Neuronal stem cell (in vitro differentiated cells): ENCODE measurements around the gene SMAD6.

Source experiments
- DNase-seq: peaks from one replicate; pipeline ENCODE4 v3.0.0-alpha.2; 2013; ENCODE audit warnings: low spot score
- H2AFZ ChIP-seq: one replicate; pipeline ENCODE4 v1.6.1; 2013; ENCODE audit warnings: mild to moderate bottlenecking, low read length, inconsistent platforms
- H2AK5ac ChIP-seq: 2 replicates; pipeline ENCODE4 v1.6.1; 2013; ENCODE audit warnings: low read depth, mild to moderate bottlenecking, inconsistent platforms, low read length, moderate library complexity, mixed read lengths
- H2BK120ac ChIP-seq: 2 replicates; pipeline ENCODE4 v1.6.1; 2013; ENCODE audit warnings: low read depth, mild to moderate bottlenecking, inconsistent platforms, low read length, moderate library complexity, mixed read lengths
- H2BK12ac ChIP-seq: one replicate; pipeline ENCODE4 v1.6.1; 2013; ENCODE audit warnings: low read length, inconsistent platforms
- H2BK15ac ChIP-seq: 2 replicates; pipeline ENCODE4 v1.6.1; 2013; ENCODE audit warnings: mild to moderate bottlenecking, low read length, inconsistent platforms, mixed read lengths
- H2BK5ac ChIP-seq: one replicate; pipeline ENCODE4 v1.6.1; 2013; ENCODE audit warnings: inconsistent platforms, mild to moderate bottlenecking, low read length, moderate library complexity
- H3K14ac ChIP-seq: one replicate; pipeline ENCODE4 v1.6.1; 2013; ENCODE audit warnings: low read length, inconsistent platforms
- H3K18ac ChIP-seq: 2 replicates; pipeline ENCODE4 v1.6.1; 2013; ENCODE audit warnings: low read length, inconsistent platforms
- H3K23ac ChIP-seq: 2 replicates; pipeline ENCODE4 v1.6.1; 2013; ENCODE audit warnings: low read depth, mild to moderate bottlenecking, mixed read lengths, low read length, inconsistent platforms; ENCODE audit not compliant: poor library complexity
- H3K27ac ChIP-seq: replicated peaks from 3 replicates; pipeline ENCODE4 v1.5.1; 2013; ENCODE audit warnings: low read length, inconsistent platforms
- H3K27me3 ChIP-seq, 3 experiments: 2 replicates each; pipeline ENCODE4 v1.6.1; 2013; ENCODE audit warnings: low read length in 3 of 3, mild to moderate bottlenecking in 2 of 3, inconsistent platforms in 1 of 3, low read depth in 1 of 3, mixed read lengths in 1 of 3, moderate library complexity in 1 of 3; ENCODE audit not compliant: control insufficient read depth in 3 of 3, insufficient read depth in 3 of 3
- H3K36me3 ChIP-seq, 2 donors: replicated peaks in 1 of 2; 2 replicates each; pipeline ENCODE4 v1.6.1; 2013; ENCODE audit warnings: low read length in 2 of 2; ENCODE audit not compliant: control insufficient read depth in 2 of 2, insufficient read depth in 2 of 2
- H3K4ac ChIP-seq: 2 replicates; pipeline ENCODE4 v1.6.1; 2013; ENCODE audit warnings: inconsistent platforms, mild to moderate bottlenecking, low read length, moderate library complexity
- H3K4me1 ChIP-seq, 2 donors: 1 replicate in 1 of 2; 2 replicates in 1 of 2; pipeline ENCODE4 v1.6.1; 2013; ENCODE audit warnings: low read length in 2 of 2, low read depth in 1 of 2; ENCODE audit not compliant: control insufficient read depth in 2 of 2, insufficient read depth in 1 of 2
- H3K4me2 ChIP-seq: one replicate; pipeline ENCODE4 v1.6.1; 2013; ENCODE audit warnings: mild to moderate bottlenecking, low read length, inconsistent platforms; ENCODE audit not compliant: insufficient read depth, poor library complexity, severe bottlenecking
- H3K4me3 ChIP-seq, 2 donors: 2 replicates each; pipeline ENCODE4 v1.5.1; 2013; ENCODE audit warnings: low read length in 2 of 2, mild to moderate bottlenecking in 2 of 2, inconsistent platforms in 1 of 2, moderate library complexity in 1 of 2
- H3K79me1 ChIP-seq: one replicate; pipeline ENCODE4 v1.6.1; 2013; ENCODE audit warnings: low read depth, mild to moderate bottlenecking, inconsistent platforms, low read length, moderate library complexity
- H3K9ac ChIP-seq: one replicate; pipeline ENCODE4 v1.6.1; 2013; ENCODE audit warnings: mild to moderate bottlenecking, low read depth, low read length, inconsistent platforms; ENCODE audit not compliant: poor library complexity
- H3K9me3 ChIP-seq, 2 donors: replicated peaks in 1 of 2; 2 replicates each; pipeline versions ENCODE3 to v1.6.1; 2013; ENCODE audit warnings: low read length in 2 of 2, mild to moderate bottlenecking in 2 of 2, inconsistent platforms in 1 of 2, low read depth in 1 of 2, mixed read lengths in 1 of 2, moderate library complexity in 1 of 2; ENCODE audit not compliant: control insufficient read depth in 2 of 2, insufficient read depth in 1 of 2
- H4K8ac ChIP-seq: one replicate; pipeline ENCODE4 v1.6.1; 2013; ENCODE audit warnings: low read depth, mild to moderate bottlenecking, inconsistent platforms, low read length, moderate library complexity
- H4K91ac ChIP-seq: one replicate; pipeline ENCODE4 v1.6.1; 2013; ENCODE audit warnings: low read length, low read depth, mild to moderate bottlenecking, inconsistent platforms; ENCODE audit not compliant: poor library complexity
- WGBS, 2 donors: extraction: QIAGEN DNeasy Blood & Tissue Kit; methylation state at CpG; one replicate each; pipeline ENCODE4 v1.1.7; 2013; ENCODE audit warnings: missing lambda C conversion rate in 2 of 2, mixed read lengths in 1 of 2; ENCODE audit not compliant: insufficient read length in 2 of 2, insufficient replicate concordance in 1 of 2; ENCODE audit errors: extremely low coverage in 2 of 2; 5-methylcytosine and 5-hydroxymethylcytosine counted together

SMAD6 gene

DNA sequence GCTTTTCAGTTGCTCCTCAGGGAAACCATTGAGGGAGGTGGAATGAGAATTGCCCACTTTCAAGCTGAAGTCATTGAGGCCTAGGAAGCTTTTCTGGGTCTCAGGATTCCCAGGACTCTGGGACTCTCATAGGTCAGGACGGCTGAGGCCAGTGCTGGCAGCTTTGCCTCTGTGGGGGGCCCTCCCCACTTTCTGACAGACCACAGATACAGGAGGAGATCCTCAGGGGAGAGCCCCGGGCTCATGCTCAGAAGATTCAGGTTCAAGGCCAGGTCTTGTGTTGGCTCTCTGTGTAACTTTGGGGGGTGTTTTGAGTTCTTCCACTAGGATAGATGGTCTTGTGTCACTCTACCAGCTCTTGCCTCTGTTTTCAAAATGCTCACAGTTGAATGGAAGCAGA, 50.0 kb downstream of the SMAD6 start:
- Histone ChIP-seq H2BK12ac (no peak overlapping the region), H3K79me1 (no peaks in the 10 kb centered on the region), H3K9me3 (peaks cover 10 to 16% of the 10 kb centered on the region in 2 donors), H3K4ac (no peak overlapping the region), H3K4me3 (no peak overlapping the region), H3K9ac (no peak overlapping the region), H3K4me1 (peaks cover 4 to 7% of the 10 kb centered on the region in 2 donors), H2BK5ac (no peak overlapping the region), H3K27me3 (no peaks in the 10 kb centered on the region), H3K14ac (no peak overlapping the region), H2BK15ac (no peak overlapping the region), H2BK120ac (no peak overlapping the region), H4K8ac (no peak overlapping the region), H3K4me2 (no peak overlapping the region), H2AFZ (no peak overlapping the region), H2AK5ac (no peak overlapping the region), H3K18ac (no peak overlapping the region), H3K27ac (no peak overlapping the region), H3K36me3 (no peaks in the 10 kb centered on the region), H4K91ac (no peak overlapping the region), H3K23ac (no peak overlapping the region)
- no peak for DNase-seq
- no CpG with 5 or more reads among the region's 2 CpGs for WGBS, 2 donors

DNA sequence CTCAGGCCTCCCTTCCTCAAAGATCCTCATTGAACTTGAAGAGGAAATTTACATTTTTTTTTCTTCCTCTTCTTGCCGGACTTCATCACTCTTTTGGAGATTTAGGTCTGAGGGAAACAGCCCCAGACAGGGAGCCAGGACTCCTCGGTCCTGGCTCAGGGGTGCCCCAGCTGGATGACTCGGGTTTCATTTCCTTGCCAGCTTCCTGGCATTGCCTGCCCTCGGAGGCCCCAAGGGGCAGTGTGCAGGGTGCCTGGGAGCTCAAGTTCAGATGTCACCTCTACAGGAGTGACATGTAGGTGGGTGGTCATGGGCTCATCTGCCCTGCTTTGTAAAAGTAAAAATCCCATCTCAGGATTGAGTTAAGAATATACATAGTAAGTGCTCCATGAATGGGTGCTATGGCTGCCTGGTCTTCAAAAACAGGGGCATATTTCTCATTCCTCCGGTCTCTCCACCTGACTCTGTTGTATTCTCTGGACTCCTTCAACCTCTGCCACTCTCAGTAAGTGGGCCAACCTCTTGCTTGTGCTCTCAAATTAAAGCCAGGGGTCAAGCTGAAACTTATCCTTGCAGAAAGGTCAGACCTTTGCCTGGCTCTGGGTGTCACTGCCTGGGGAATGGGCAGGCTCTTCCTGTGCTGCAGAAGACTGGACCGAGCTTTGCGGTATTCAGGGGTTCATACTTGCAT, 51.8 kb downstream of the SMAD6 start:
- Histone ChIP-seq H2BK120ac (no peak overlapping the region), H2AK5ac (no peak overlapping the region), H3K27ac (no peak overlapping the region), H3K27me3 (no peaks in the 10 kb centered on the region), H2BK5ac (no peak overlapping the region), H2BK12ac (no peak overlapping the region), H2AFZ (no peak overlapping the region), H3K9ac (no peak overlapping the region), H3K4ac (no peak overlapping the region), H3K9me3 (peaks cover 10 to 20% of the 10 kb centered on the region in 2 donors), H3K4me2 (no peak overlapping the region), H3K4me3 (no peak overlapping the region), H4K8ac (no peak overlapping the region), H3K18ac (no peak overlapping the region), H4K91ac (no peak overlapping the region), H2BK15ac (no peak overlapping the region), H3K36me3 (no peaks in the 10 kb centered on the region), H3K14ac (no peak overlapping the region), H3K23ac (no peak overlapping the region), H3K79me1 (no peaks in the 10 kb centered on the region), H3K4me1 (peaks cover 0 to 3% of the 10 kb centered on the region in 2 donors)
- DNase-seq, result no peak
- no CpG with 5 or more reads among the region's 7 CpGs for WGBS, 2 donors

DNA sequence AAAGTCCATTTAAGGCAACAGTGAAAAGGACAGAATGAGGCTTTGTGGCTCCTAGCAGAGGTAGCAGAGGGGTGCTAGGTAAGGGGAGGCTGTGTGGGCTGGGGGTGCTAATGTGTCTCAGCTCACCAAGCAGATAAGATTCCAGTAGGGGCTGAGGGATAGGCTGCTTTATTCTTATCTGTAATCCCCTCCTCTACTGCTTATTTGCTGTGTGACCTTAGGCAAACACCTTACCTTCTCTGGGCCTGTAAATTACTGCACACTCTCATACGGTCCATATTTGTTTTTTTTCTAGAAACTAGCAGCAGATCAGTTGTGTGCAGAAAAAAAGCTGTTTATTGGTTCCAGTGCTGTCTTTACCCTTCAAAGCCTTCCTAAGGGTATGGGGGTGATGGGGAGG, 52.8 kb downstream of the SMAD6 start:
- no peak overlapping the region for H4K8ac ChIP-seq
- H3K4ac ChIP-seq, result no peak overlapping the region
- WGBS, 2 donors, result no CpG with 5 or more reads among the region's 1 CpG
- no peak overlapping the region for H3K18ac ChIP-seq
- no peak overlapping the region for H2AFZ ChIP-seq
- no peak overlapping the region for H4K91ac ChIP-seq
- H3K9ac ChIP-seq, result no peak overlapping the region
- H3K14ac ChIP-seq, result no peak overlapping the region
- H2AK5ac ChIP-seq, result no peak overlapping the region
- no peak overlapping the region for H2BK120ac ChIP-seq
- H2BK15ac ChIP-seq, result no peak overlapping the region
- peaks cover 0 to 3% of the 10 kb centered on the region in 2 donors for H3K4me1 ChIP-seq
- H3K23ac ChIP-seq, result no peak overlapping the region
- H3K79me1 ChIP-seq, result no peaks in the 10 kb centered on the region
- H2BK12ac ChIP-seq, result no peak overlapping the region
- H3K4me2 ChIP-seq, result no peak overlapping the region
- H3K27ac ChIP-seq, result no peak overlapping the region
- no peak for DNase-seq
- no peak overlapping the region for H2BK5ac ChIP-seq
- H3K4me3 ChIP-seq, result no peak overlapping the region
- H3K36me3 ChIP-seq, result no peaks in the 10 kb centered on the region
- H3K9me3 ChIP-seq, result peaks cover 10 to 20% of the 10 kb centered on the region in 2 donors
- H3K27me3 ChIP-seq, result no peaks in the 10 kb centered on the region

DNA sequence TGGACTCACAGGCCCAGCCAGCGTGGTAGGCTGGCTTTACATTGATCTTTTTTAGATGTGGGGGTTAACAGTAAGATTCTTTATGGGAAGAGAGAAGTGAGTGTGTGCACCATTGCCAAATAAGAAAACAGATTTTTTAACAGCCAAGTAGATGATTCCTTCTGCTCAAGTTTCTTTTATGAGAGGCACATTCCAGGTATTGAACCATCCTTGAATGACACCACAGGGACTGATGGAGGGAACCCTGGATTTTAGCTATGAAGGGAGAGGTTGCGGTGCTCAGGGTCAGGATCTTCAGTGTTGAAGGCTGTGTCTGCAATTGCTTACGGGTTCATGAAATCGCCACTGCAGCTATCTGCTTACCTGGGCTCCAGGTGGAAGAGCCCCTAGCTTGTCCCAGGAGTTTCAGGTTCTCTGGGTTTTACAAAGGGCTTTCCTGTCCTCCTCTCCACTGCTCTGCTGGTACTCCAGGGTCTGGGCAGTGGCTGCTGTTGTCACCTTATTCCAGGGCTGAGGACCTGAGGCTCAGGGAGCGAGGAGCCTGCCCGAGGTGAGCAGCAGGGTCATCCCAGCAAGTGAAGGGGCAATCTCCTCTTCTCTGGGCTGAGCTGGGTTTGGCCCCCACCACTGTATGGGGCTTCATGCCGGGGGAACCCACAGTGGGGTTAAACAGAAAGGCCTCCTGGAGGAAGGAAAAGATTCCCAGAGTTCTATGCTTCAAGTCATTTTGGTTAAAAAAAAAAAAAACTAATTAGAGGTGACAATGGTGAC, 53.4 kb downstream of the SMAD6 start:
- no CpG with 5 or more reads among the region's 7 CpGs for WGBS, 2 donors
- peaks cover 10 to 20% of the 10 kb centered on the region in 2 donors for H3K9me3 ChIP-seq
- no peaks in the 10 kb centered on the region for H3K36me3 ChIP-seq
- H2BK12ac ChIP-seq, result no peak overlapping the region
- no peak overlapping the region for H4K8ac ChIP-seq
- H2BK120ac ChIP-seq, result no peak overlapping the region
- H3K14ac ChIP-seq, result no peak overlapping the region
- no peak overlapping the region for H3K18ac ChIP-seq
- H2BK5ac ChIP-seq, result no peak overlapping the region
- H4K91ac ChIP-seq, result no peak overlapping the region
- no peak overlapping the region for H3K9ac ChIP-seq
- H3K4ac ChIP-seq, result no peak overlapping the region
- H3K4me2 ChIP-seq, result no peak overlapping the region
- H3K4me3 ChIP-seq, result peak overlapping the region in 1 of 2 donors; percentile 22
- H3K23ac ChIP-seq, result no peak overlapping the region
- no peaks in the 10 kb centered on the region for H3K27me3 ChIP-seq
- peak overlapping the region; percentile 15 for H3K27ac ChIP-seq
- no peak overlapping the region for H2BK15ac ChIP-seq
- peaks cover 0 to 3% of the 10 kb centered on the region in 2 donors for H3K4me1 ChIP-seq
- no peak overlapping the region for H2AFZ ChIP-seq
- no peaks in the 10 kb centered on the region for H3K79me1 ChIP-seq
- DNase-seq, result no peak
- H2AK5ac ChIP-seq, result no peak overlapping the region
